Measurements from ENCODE around the gene PLK3. TPM values are rescaled to one million over a fixed set of nuclear protein-coding genes. Genes with fewer than 3 reads are reported as not detected.

Gene PLK3
- total and polyA plus RNA-seq, 9 of the 15 experiments (the other 6 are each of a cell fraction or from before 2014, with no cell fraction given) = 0.52 to 22.7 (median 11.0) TPM

DNA sequence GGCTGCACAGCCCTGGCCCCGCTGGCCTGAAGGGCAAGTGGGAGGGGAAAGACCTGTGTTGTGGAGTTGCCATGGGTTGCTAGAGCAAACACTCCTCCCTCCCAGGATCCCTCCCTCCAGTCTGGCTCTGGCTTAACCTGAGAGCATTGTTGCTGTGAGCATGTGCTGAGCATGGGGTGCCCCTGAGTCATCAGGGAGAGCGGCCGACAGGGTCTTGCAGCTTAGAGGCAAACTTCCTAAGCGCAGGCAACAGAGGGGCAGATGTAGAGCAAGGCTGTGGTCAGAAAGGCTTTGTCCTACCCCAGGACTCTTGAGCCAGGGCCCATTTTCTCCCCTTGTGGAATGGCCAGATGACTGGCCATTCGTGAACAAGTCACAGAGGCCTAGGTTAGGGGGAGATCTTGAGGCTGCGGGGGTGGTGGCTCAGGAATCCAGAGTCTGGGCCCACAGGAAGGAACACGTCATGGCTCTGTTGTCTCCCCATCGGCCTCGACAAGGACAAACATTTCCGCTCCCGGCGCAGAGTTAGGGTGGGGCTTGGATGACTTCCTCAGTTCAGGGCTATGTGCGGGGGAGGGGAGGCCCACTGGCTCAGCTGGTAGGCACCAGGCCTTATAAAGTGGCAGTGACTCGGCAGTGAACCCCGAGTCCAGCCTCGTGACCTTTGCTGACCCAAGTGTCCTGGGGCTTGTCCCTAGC, 7.3 kb downstream of the PLK3 start (continued):
- TF ChIP-seq ZFP30 (CRISPR knock-in tag; IDR thresholded peaks at IDR 0.05; ENCODE audit: borderline replicate concordance) (no peak), ZKSCAN8 (CRISPR knock-in tag; IDR thresholded peaks at IDR 0.05) (peak; percentile 94), NFE2L1 (tag; IDR thresholded peaks at IDR 0.05; ENCODE audit: borderline replicate concordance, low read depth) (peak; percentile 40; the same call in 1 of the 2 replicates), CBX5 (IDR thresholded peaks at IDR 0.05; ENCODE audit: borderline replicate concordance, low read depth) (no peak; the same call in 1 of the 2 replicates), ZNF707 (CRISPR knock-in tag; conservative IDR thresholded peaks at IDR 0.05) (0 out of 2 replicates have a peak, but pooled peaks have one; percentile 39), NR1H2 (CRISPR knock-in tag; IDR thresholded peaks at IDR 0.05) (no peak; the same call in 1 of the 2 replicates), NCOA4 (IDR thresholded peaks at IDR 0.05; ENCODE audit: partially characterized antibody) (no peak), ZSCAN32 (CRISPR knock-in tag; IDR thresholded peaks at IDR 0.05) (peak; percentile 11; the same call in 1 of the 2 replicates), BCL6 (CRISPR knock-in tag; IDR thresholded peaks at IDR 0.05) (peak; percentile 51), RNF2 (IDR thresholded peaks at IDR 0.05) (peak; percentile 93), POLR2G (IDR thresholded peaks at IDR 0.05; ENCODE audit: low read depth, low read length) (peak; percentile 68), MAZ (CRISPR knock-in tag; conservative IDR thresholded peaks at IDR 0.05 in 1 of 2, IDR thresholded peaks at IDR 0.05 in 1 of 2) (peak; percentile 77 to 87), KLF10 (CRISPR knock-in tag; IDR thresholded peaks at IDR 0.05) (0 out of 2 replicates have a peak, but pooled peaks have one; percentile 62), ZNF586 (CRISPR knock-in tag; conservative IDR thresholded peaks at IDR 0.05) (peak; percentile 75; the same call in 1 of the 2 replicates), TAL1 (IDR thresholded peaks at IDR 0.05) (peak; percentile 1; the same call in 1 of the 2 replicates)
- TF ChIP-seq, protein P1, sequence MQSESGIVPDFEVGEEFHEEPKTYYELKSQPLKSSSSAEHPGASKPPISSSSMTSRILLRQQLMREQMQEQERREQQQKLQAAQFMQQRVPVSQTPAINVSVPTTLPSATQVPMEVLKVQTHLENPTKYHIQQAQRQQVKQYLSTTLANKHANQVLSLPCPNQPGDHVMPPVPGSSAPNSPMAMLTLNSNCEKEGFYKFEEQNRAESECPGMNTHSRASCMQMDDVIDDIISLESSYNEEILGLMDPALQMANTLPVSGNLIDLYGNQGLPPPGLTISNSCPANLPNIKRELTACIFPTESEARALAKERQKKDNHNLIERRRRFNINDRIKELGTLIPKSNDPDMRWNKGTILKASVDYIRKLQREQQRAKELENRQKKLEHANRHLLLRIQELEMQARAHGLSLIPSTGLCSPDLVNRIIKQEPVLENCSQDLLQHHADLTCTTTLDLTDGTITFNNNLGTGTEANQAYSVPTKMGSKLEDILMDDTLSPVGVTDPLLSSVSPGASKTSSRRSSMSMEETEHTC (IDR thresholded peaks at IDR 0.05) = peak; percentile 19
- TF ChIP-seq, protein P2, sequence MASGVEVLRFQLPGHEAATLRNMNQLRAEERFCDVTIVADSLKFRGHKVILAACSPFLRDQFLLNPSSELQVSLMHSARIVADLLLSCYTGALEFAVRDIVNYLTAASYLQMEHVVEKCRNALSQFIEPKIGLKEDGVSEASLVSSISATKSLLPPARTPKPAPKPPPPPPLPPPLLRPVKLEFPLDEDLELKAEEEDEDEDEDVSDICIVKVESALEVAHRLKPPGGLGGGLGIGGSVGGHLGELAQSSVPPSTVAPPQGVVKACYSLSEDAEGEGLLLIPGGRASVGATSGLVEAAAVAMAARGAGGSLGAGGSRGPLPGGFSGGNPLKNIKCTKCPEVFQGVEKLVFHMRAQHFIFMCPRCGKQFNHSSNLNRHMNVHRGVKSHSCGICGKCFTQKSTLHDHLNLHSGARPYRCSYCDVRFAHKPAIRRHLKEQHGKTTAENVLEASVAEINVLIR (CRISPR knock-in tag; IDR thresholded peaks at IDR 0.05) = peak; percentile 52; the same call in 1 of the 2 replicates
- TF ChIP-seq, protein P3, sequence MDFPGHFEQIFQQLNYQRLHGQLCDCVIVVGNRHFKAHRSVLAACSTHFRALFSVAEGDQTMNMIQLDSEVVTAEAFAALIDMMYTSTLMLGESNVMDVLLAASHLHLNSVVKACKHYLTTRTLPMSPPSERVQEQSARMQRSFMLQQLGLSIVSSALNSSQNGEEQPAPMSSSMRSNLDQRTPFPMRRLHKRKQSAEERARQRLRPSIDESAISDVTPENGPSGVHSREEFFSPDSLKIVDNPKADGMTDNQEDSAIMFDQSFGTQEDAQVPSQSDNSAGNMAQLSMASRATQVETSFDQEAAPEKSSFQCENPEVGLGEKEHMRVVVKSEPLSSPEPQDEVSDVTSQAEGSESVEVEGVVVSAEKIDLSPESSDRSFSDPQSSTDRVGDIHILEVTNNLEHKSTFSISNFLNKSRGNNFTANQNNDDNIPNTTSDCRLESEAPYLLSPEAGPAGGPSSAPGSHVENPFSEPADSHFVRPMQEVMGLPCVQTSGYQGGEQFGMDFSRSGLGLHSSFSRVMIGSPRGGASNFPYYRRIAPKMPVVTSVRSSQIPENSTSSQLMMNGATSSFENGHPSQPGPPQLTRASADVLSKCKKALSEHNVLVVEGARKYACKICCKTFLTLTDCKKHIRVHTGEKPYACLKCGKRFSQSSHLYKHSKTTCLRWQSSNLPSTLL (IDR thresholded peaks at IDR 0.05) = no peak
- TF ChIP-seq, protein P4, sequence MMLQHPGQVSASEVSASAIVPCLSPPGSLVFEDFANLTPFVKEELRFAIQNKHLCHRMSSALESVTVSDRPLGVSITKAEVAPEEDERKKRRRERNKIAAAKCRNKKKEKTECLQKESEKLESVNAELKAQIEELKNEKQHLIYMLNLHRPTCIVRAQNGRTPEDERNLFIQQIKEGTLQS (IDR thresholded peaks at IDR 0.05) = peak; percentile 97
- TF ChIP-seq, protein P4 (CRISPR knock-in tag; conservative IDR thresholded peaks at IDR 0.05) = peak; percentile 91
- TF ChIP-seq, protein P5, sequence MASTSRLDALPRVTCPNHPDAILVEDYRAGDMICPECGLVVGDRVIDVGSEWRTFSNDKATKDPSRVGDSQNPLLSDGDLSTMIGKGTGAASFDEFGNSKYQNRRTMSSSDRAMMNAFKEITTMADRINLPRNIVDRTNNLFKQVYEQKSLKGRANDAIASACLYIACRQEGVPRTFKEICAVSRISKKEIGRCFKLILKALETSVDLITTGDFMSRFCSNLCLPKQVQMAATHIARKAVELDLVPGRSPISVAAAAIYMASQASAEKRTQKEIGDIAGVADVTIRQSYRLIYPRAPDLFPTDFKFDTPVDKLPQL (IDR thresholded peaks at IDR 0.05; ENCODE audit: extremely low read depth, insufficient read length) = no peak
